Kidney capillary endothelial cell (primary cell): ENCODE results near the gene TRIM67.
"Not testable (repeated sequence)": the region's sequence is repeated elsewhere in the genome, so short reads cannot be mapped to it uniquely, and the experiment has no call there.

Experiments used
- DNase-seq: peaks from one replicate; pipeline ENCODE4 v3.0.0-alpha.2; 2018; ENCODE audit warnings: low spot score

The TRIM67 gene

DNA sequence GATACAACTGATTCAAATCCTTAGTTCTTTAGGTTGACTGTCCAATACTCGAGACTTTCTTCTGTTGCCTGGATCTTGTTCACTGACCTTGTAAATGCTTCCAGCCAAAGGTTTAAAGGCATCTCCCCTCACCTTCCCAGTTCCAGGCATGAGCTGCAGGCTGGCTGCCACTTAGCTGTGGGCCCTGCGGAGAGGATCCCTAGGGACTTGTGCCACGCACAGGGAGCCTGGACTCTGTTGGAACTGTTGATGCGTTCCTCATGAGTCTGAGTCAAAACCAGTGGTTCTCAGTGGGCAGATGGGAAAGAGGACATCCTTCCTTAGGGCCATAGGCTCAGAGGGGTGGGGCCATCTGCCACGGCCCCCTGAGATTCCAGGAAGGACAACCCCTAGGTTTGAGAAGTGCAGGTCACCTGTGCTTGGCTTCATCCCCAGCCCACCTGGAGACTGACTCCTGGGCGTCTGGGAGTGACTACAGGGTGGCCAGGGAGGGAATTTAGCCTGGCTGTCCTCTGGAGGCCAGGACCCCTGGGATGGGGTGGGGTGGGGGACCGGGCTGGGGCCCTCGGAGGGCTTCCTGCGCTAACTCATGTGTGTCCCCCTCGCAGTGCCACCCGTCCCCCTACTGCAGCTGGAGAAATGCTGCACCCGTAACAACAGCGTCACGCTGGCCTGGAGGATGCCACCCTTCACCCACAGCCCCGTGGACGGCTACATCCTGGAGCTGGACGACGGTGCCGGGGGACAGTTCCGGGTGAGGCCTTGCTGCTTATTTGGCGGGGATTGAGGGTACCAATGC, 41.6 kb downstream of the TRIM67 start:
- DNase-seq, result no peak

GRCh38 chr1:231206856-231207255, 45.0 kb downstream of the TRIM67 start:
- no peak for DNase-seq

GRCh38 chr1:231207437-231207836, 45.6 kb downstream of the TRIM67 start:
- DNase-seq, result no peak

GRCh38 chr1:231208980-231209379, 47.1 kb downstream of the TRIM67 start:
- DNase-seq, result no peak

GRCh38 chr1:231209531-231209930, 47.7 kb downstream of the TRIM67 start:
- no peak for DNase-seq

- DNase-seq, result no peak
Observed at GRCh38 chr1:231210126-231210525, 48.3 kb downstream of the TRIM67 start.

GRCh38 chr1:231211005-231211857, 49.4 kb downstream of the TRIM67 start:
- peak; percentile 73 for DNase-seq

GRCh38 chr1:231212301-231212700, 50.4 kb downstream of the TRIM67 start:
- not testable (repeated sequence) for DNase-seq

DNA sequence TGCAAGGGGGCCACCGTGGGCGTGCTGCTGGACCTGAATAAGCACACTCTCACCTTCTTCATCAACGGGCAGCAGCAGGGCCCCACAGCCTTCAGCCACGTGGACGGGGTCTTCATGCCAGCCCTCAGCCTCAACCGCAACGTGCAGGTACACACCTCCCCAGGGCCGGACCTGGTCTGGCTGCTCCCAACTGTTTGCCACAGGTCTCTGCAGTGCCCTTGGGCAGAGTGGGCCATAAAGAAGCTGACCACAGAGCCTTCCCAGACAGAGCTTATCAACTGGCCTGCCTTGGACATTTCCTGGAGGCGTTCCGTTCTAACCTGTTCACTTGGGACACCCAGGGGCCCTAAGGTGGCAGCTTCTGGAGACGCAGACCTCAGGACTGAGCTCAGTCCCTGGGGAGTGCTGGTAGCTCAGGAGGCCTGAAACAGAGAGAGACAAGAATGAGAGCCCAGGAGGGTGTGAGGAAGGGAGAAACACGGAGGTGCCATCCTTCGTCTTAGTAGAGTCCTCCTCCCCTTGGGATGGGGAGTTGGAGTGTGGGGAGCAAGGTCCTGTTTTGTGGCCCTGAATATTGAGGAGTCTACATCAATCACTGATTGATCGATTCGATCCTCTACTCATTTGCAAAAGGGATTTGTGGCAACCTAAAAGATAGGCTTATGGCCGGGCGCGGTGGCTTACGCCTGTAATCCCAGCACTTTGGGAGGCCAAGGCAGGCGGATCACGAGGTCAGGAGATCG, 52.1 kb downstream of the TRIM67 start:
- DNase-seq, result no peak

DNA sequence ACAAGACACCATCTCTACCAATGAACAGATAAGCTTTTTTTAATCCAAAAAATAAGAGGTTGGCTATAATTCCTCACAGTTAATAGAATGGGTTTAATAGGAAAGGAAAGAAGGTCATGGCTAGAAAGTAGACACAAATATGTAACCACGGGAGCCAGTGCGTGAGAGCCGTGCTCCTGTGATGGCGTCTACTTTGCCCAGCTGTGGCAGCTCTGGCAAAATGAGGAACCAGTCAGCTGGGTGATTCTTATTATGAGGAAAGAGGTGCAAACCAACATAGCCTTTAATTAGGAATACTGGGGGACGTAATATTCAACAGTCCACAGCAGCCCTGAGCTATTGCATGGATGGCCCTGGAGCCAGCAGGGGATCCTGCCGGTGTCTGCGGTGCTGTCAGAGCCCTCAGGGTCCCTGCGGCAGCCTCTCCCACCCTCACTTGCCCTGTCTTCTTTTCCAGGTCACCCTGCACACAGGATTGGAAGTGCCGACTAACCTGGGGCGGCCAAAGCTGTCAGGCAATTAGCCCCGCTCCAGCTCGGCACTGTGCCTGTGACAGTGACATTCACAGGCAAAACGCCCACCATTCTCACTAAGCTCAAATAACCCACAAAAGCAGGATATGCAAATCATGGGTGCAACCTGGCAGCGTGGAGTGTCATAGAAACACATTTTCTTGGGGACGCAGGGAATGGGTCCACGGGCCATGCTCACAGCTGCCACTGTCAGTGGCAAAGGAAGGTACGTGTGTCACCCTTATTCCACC, 53.2 kb downstream of the TRIM67 start:
- DNase-seq, result no peak

GRCh38 chr1:231215681-231216385, 54.0 kb downstream of the TRIM67 start:
- DNase-seq, result no peak

DNA sequence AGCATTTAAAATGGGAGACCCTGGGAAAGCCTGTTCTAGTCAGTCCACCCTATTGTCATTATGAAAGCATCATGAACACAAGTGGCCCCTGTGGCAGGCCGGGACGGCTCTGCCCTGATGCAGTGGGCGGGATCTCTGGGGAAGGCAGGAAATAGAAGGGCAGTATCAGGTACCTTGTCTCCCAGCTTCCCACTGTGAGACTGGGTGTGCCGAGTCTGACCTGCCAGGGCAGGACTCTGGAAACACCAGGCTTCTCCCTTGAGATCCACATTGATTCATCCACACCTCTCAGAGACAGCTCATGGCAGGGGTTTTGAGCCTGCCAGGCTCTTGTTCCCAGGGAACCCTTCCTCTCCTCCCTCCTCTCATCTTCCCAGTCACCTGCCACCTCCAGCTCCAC, 54.6 kb downstream of the TRIM67 start:
- DNase-seq, result no peak

DNA sequence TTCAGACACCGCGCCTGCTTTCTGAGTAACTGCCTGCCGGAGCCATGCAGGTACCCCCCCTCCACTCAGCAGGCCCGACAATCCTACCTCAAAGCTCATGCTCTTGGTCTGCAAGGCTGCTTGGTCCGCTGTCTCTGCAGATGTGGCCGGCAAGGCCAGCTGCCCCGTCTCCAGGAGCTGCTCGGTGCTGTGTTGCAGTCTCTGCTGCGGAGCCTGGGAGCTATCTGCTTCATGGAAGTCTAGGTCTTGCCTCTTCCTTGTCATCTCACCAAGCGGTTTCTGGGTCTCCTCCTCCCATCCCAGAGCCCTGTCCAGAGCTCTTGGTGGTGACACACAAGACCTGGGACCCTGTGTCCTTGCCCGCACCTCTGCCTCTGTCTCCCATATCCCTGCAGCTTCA, 55.2 kb downstream of the TRIM67 start:
- no peak for DNase-seq

GRCh38 chr1:231218078-231218477, 56.2 kb downstream of the TRIM67 start:
- no peak for DNase-seq

GRCh38 chr1:231219422-231220401, 57.9 kb downstream of the TRIM67 start:
- DNase-seq, result no peak

DNA sequence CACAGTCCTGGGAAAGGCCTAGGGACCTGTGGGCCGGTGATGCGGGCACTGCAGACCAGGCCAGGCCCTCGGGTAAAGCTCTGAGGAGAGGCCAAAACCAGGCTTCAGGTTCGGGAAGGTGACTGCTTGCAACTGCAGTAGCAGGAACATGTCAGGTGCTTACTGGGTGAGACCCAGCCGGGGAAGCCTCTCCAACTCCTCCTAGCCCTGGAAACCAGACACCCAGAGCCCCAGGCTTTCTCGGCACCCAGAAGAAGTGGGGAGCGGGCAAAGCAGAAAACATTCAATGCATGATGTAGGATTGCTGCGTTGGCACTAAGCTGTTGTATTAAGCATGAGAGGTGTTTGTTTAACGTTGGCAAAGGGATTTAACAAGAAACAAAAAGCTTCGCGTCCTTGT, 58.9 kb downstream of the TRIM67 start:
- no peak for DNase-seq

DNA sequence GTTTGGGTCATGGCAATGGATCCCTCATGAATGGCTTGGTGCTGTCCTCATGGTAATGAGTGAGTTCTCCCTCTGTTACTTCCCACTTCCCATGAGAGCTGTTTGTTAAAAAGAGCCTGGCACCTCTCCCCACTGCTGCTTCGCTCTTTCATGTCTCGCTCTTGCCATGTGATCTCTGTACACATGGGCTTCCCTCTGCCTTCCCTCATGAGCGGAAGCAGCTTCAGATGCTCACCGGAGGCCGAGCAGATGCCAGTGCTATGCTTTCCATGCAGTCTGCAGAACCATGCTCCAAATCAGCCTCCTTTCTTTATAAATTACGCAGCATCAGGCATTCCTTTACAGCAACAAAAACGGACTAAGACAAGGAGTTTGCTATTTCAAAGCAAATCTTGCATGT, 64.3 kb downstream of the TRIM67 start:
- no peak for DNase-seq

DNA sequence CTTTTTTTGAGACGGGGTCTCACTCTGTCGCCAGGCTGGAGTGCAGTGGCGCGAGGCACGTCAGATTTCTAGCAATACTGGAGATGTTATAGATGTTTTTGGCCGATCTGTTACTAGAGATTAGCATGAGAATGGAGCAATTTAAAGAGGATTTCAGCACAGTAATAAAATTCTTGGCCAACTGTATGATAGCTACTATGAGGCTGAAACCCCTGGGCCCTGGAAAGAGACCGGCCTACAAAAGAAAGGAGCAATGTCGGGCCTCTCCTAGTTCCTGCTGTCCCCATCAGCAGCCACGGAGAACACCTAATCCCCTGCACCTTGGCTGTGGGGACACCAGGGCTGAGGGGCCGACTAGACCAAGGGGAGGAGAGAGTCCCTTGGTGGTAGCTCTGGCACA, 69.7 kb downstream of the TRIM67 start:
- DNase-seq, result no peak

GRCh38 chr1:231232870-231233734, 71.2 kb downstream of the TRIM67 start:
- no peak for DNase-seq
